Medulla oblongata (tissue), 1 donor: ENCODE results near the gene SIGLEC14.
"Not testable (repeated sequence)": the region's sequence is repeated elsewhere in the genome, so short reads cannot be mapped to it uniquely, and the experiment has no call there.

Experiments used
- DNase-seq: peaks from one replicate; pipeline ENCODE4 v3.0.0-alpha.2; 2015; ENCODE audit errors: extremely low spot score

The SIGLEC14 gene

GRCh38 chr19:51646730-51647129 is at the start of gene SIGLEC14:
SIGLEC14 (minus strand) TSS chr19:51646825; CDS start chr19:51646759, 66 bp downstream.
- DNase-seq, result not testable (repeated sequence)

- no peak for DNase-seq
Measured at GRCh38 chr19:51695702-51696315, 49.2 kb upstream of the SIGLEC14 start.

- no peak for DNase-seq
Measured at GRCh38 chr19:51695088-51695487, 48.5 kb upstream of the SIGLEC14 start.

GRCh38 chr19:51694318-51695085 is 47.9 kb upstream of the SIGLEC14 start:
- no peak for DNase-seq

- no peak for DNase-seq
Measured at GRCh38 chr19:51693819-51694218, 47.2 kb upstream of the SIGLEC14 start.

GRCh38 chr19:51693260-51693659 is 46.6 kb upstream of the SIGLEC14 start, which contains the start of gene SPACA6:
SPACA6 (plus strand) TSS chr19:51693330; CDS start chr19:51693527, 197 bp downstream.
- DNase-seq, result no peak

GRCh38 chr19:51692468-51692867 is 45.8 kb upstream of the SIGLEC14 start:
- no peak for DNase-seq

GRCh38 chr19:51691584-51692428 is 45.2 kb upstream of the SIGLEC14 start:
- no peak for DNase-seq

GRCh38 chr19:51691074-51691583 is 44.5 kb upstream of the SIGLEC14 start:
- peak; percentile 47 for DNase-seq

- peak; percentile 80 for DNase-seq
Measured at GRCh38 chr19:51690454-51691073, 43.9 kb upstream of the SIGLEC14 start.

- DNase-seq, result peak; percentile 66
Measured at GRCh38 chr19:51689751-51690453, 43.3 kb upstream of the SIGLEC14 start.

GRCh38 chr19:51688671-51689571 is 42.3 kb upstream of the SIGLEC14 start:
- peak; percentile 94 for DNase-seq

GRCh38 chr19:51687791-51688670 is 41.4 kb upstream of the SIGLEC14 start:
- peak; percentile 71 for DNase-seq

GRCh38 chr19:51686171-51686570 is 39.5 kb upstream of the SIGLEC14 start:
- no peak for DNase-seq

- DNase-seq, result no peak
Measured at GRCh38 chr19:51681286-51681941, 34.8 kb upstream of the SIGLEC14 start.

- no peak for DNase-seq
Measured at GRCh38 chr19:51680474-51680873, 33.8 kb upstream of the SIGLEC14 start.

- no peak for DNase-seq
Measured at GRCh38 chr19:51676566-51677083, 30.0 kb upstream of the SIGLEC14 start.
